Endothelial cell (in vitro differentiated cells): ENCODE data around the gene DEFB132. TPM values are rescaled to one million over a fixed set of nuclear protein-coding genes. Genes with fewer than 3 reads are reported as not detected.
A peak's percentile ranks its signal among the peaks of the same experiment; 100 is the strongest.

Source experiments
- DNase-seq: peaks from one replicate; pipeline ENCODE4 v3.0.0; 2021; ENCODE audit warnings: low spot score
- H3K27ac Mint-ChIP-seq: one replicate; pipeline ENCODE4 v1.8.0; 2021; ENCODE audit warnings: mixed read lengths, inconsistent platforms; ENCODE audit not compliant: unreplicated experiment
- H3K27me3 Mint-ChIP-seq: one replicate; pipeline ENCODE4 v1.8.0; 2021; ENCODE audit warnings: mild to moderate bottlenecking, moderate library complexity, mixed read lengths, inconsistent platforms; ENCODE audit not compliant: unreplicated experiment
- H3K36me3 Mint-ChIP-seq: one replicate; pipeline ENCODE4 v1.8.0; 2021; ENCODE audit warnings: mild to moderate bottlenecking, low read depth, mixed read lengths, inconsistent platforms; ENCODE audit not compliant: unreplicated experiment
- H3K4me1 Mint-ChIP-seq: one replicate; pipeline ENCODE4 v1.8.0; 2021; ENCODE audit warnings: mild to moderate bottlenecking, mixed read lengths, inconsistent platforms; ENCODE audit not compliant: unreplicated experiment
- H3K4me3 Mint-ChIP-seq: one replicate; pipeline ENCODE4 v1.8.0; 2021; ENCODE audit warnings: mild to moderate bottlenecking, mixed read lengths, inconsistent platforms; ENCODE audit not compliant: unreplicated experiment
- H3K9me3 Mint-ChIP-seq: one replicate; pipeline ENCODE4 v1.8.0; 2021; ENCODE audit warnings: mixed read lengths, inconsistent platforms; ENCODE audit not compliant: unreplicated experiment
- CTCF ChIP-seq: fragments of 200-600 bp; sonication (generic); IDR thresholded peaks from one replicate; pipeline ENCODE4 v1.5.0; 2021; ENCODE audit warnings: antibody characterized with exemption; ENCODE audit not compliant: unreplicated experiment
- total RNA-seq: library from RNA; stranded (reverse); fragmentation: NEBNext Ultra II Directional; extraction: Animal tissue kit (Norgen Biotek cat#: 25700); gene quantifications from one replicate; pipeline ENCODE4 v1.2.1, GENCODE V29; 2021; ENCODE audit not compliant: unreplicated experiment

The DEFB132 gene
- total RNA-seq, 1 donor from 2014 or later, result not detected

- H3K36me3 Mint-ChIP-seq, result peaks cover 5% of the 10 kb centered on the region
- no peak for DNase-seq
- H3K9me3 Mint-ChIP-seq, result no peaks in the 10 kb centered on the region
- no peaks in the 10 kb centered on the region for H3K27me3 Mint-ChIP-seq
- H3K4me3 Mint-ChIP-seq, result no peak overlapping the region
- TF ChIP-seq CTCF, result no peak
- H3K4me1 Mint-ChIP-seq, result peaks cover 29% of the 10 kb centered on the region
- H3K27ac Mint-ChIP-seq, result no peak overlapping the region
Observed at GRCh38 chr20:288956-289692, 31.6 kb downstream of the DEFB132 start.

GRCh38 chr20:289693-290083, 32.2 kb downstream of the DEFB132 start:
- H3K9me3 Mint-ChIP-seq, result no peaks in the 10 kb centered on the region
- H3K36me3 Mint-ChIP-seq, result peaks cover 5% of the 10 kb centered on the region
- no peak for TF ChIP-seq CTCF
- H3K27ac Mint-ChIP-seq, result peak overlapping the region; percentile 75
- peaks cover 29% of the 10 kb centered on the region for H3K4me1 Mint-ChIP-seq
- no peaks in the 10 kb centered on the region for H3K27me3 Mint-ChIP-seq
- DNase-seq, result no peak
- no peak overlapping the region for H3K4me3 Mint-ChIP-seq

GRCh38 chr20:290084-290831, 32.7 kb downstream of the DEFB132 start, which contains the start of gene C20orf96:
TSS of gene C20orf96 (minus strand) at chr20:290750. CDS start at chr20:290610, 140 bp downstream.
- H3K4me1 Mint-ChIP-seq, result peaks cover 29% of the 10 kb centered on the region

GRCh38 chr20:294602-295001, 37.1 kb downstream of the DEFB132 start:
- Mint-ChIP-seq H3K9me3 (no peaks in the 10 kb centered on the region), H3K27ac (peak overlapping the region; percentile 12), H3K27me3 (peaks cover 20% of the 10 kb centered on the region), H3K4me3 (peak overlapping the region; percentile 67), H3K36me3 (peaks cover 11% of the 10 kb centered on the region), H3K4me1 (peaks cover 38% of the 10 kb centered on the region)
- TF ChIP-seq CTCF, result no peak
- no peak for DNase-seq

More at GRCh38 chr20:290084-290831, 32.7 kb downstream of the DEFB132 start, which contains the start of gene C20orf96:
- Mint-ChIP-seq H3K36me3 (peaks cover 5% of the 10 kb centered on the region), H3K9me3 (no peaks in the 10 kb centered on the region), H3K4me3 (no peak within 1 kb of the TSS), H3K27ac (peak within 1 kb of the TSS; percentile 75), H3K27me3 (peaks cover 3% of the 10 kb centered on the region)
- DNase-seq, result peak; percentile 91
- TF ChIP-seq CTCF, result peak; percentile 15
